MM.1S (cell line): ENCODE data around the gene YDJC.
"Not testable (repeated sequence)": the region's sequence is repeated elsewhere in the genome, so short reads cannot be mapped to it uniquely, and the experiment has no call there.

Experiments used
- DNase-seq: peaks from one replicate; pipeline ENCODE4 v3.0.0-alpha.2; 2015
- H2AFZ ChIP-seq: fragments of 300-600 bp; sonication (generic); 2 replicates; pipeline ENCODE4 v1.6.0; 2016; ENCODE audit warnings: antibody characterized with exemption, low read length
- H3F3A ChIP-seq: fragments of 300-600 bp; sonication (generic); 2 replicates; pipeline ENCODE4 v1.6.1; 2016; ENCODE audit warnings: mild to moderate bottlenecking, antibody characterized with exemption, low read length, moderate library complexity, mixed read lengths; ENCODE audit not compliant: insufficient read depth
- H3K27ac ChIP-seq: fragments of 300-600 bp; sonication (generic); 2 replicates; pipeline ENCODE4 v1.5.1; 2016; ENCODE audit warnings: mild to moderate bottlenecking, low read length
- H3K27me3 ChIP-seq: fragments of 300-600 bp; sonication (generic); replicated peaks from 2 replicates; pipeline ENCODE4 v1.6.0; 2016; ENCODE audit warnings: low read length; ENCODE audit not compliant: insufficient read depth
- H3K36me3 ChIP-seq: fragments of 300-600 bp; sonication (generic); replicated peaks from 2 replicates; pipeline ENCODE4 v1.6.1; 2016; ENCODE audit warnings: mild to moderate bottlenecking, low read length, mixed read lengths; ENCODE audit not compliant: insufficient read depth
- H3K4me1 ChIP-seq: fragments of 300-600 bp; sonication (generic); 2 replicates; pipeline ENCODE4 v1.6.1; 2016; ENCODE audit warnings: low read length, mixed read lengths
- H3K4me2 ChIP-seq: fragments of 300-600 bp; sonication (generic); 2 replicates; pipeline ENCODE4 v1.6.0; 2016; ENCODE audit warnings: low read depth, low read length
- H3K4me3 ChIP-seq: fragments of 300-600 bp; sonication (generic); 2 replicates; pipeline ENCODE4 v1.5.1; 2016; ENCODE audit warnings: low read length, mixed read lengths
- H3K79me2 ChIP-seq: fragments of 300-600 bp; sonication (generic); 2 replicates; pipeline ENCODE4 v1.6.1; 2016; ENCODE audit warnings: mixed run types, low read length, mixed read lengths
- H3K9ac ChIP-seq: fragments of 300-600 bp; sonication (generic); 2 replicates; pipeline ENCODE4 v1.6.1; 2016; ENCODE audit warnings: low read length, mixed read lengths
- H3K9me2 ChIP-seq: fragments of 300-600 bp; sonication (generic); replicated peaks from 2 replicates; pipeline ENCODE4 v1.6.1; 2016; ENCODE audit warnings: mild to moderate bottlenecking, low read length, mixed read lengths; ENCODE audit not compliant: insufficient read depth
- H3K9me3 ChIP-seq: fragments of 300-600 bp; sonication (generic); replicated peaks from 2 replicates; pipeline ENCODE4 v1.6.1; 2016; ENCODE audit warnings: mild to moderate bottlenecking, low read length, mixed read lengths; ENCODE audit not compliant: insufficient read depth
- H4K20me1 ChIP-seq: fragments of 300-600 bp; sonication (generic); 2 replicates; pipeline ENCODE4 v1.6.1; 2016; ENCODE audit warnings: mild to moderate bottlenecking, low read length, moderate library complexity, mixed read lengths; ENCODE audit not compliant: insufficient read depth
- CTCF ChIP-seq: fragments of 300-600 bp; sonication (generic); IDR thresholded peaks from 2 replicates; pipeline ENCODE4 v1.5.1; 2016; ENCODE audit warnings: antibody characterized with exemption, low read length, mixed read lengths
- EZH2 ChIP-seq: fragments of 300-600 bp; sonication (generic); optimal IDR thresholded peaks from 2 replicates; pipeline ENCODE3; 2017; ENCODE audit warnings: low read depth, mild to moderate bottlenecking, antibody characterized with exemption, low read length, mixed read lengths
- EZH2phosphoT487 ChIP-seq: fragments of 300-600 bp; sonication (generic); IDR thresholded peaks from 2 replicates; pipeline ENCODE4 v1.6.1; 2018; ENCODE audit warnings: antibody characterized with exemption, low read length

Gene YDJC

GRCh38 chr22:21629255-21630149 is at the start of gene YDJC:
YDJC (minus strand) TSS chr22:21630022; CDS start chr22:21630014, 8 bp downstream.
- H3K4me1 ChIP-seq, result no peaks in the 10 kb centered on the region
- H2AFZ ChIP-seq, result peak within 1 kb of the TSS; percentile 70

GRCh38 chr22:21679383-21679782 is 49.6 kb upstream of the YDJC start:
- no peak overlapping the region for H3K4me2 ChIP-seq
- no peaks in the 10 kb centered on the region for H3K36me3 ChIP-seq
- no peaks in the 10 kb centered on the region for H3K9me2 ChIP-seq
- TF ChIP-seq CTCF, result no peak
- no peak for TF ChIP-seq EZH2
- TF ChIP-seq EZH2phosphoT487, result no peak
- no peak overlapping the region for H3K4me3 ChIP-seq
- no peaks in the 10 kb centered on the region for H3F3A ChIP-seq
- DNase-seq, result no peak
- no peaks in the 10 kb centered on the region for H3K9me3 ChIP-seq
- H3K4me1 ChIP-seq, result no peaks in the 10 kb centered on the region
- H3K79me2 ChIP-seq, result no peaks in the 10 kb centered on the region
- H4K20me1 ChIP-seq, result no peaks in the 10 kb centered on the region
- H3K27ac ChIP-seq, result no peak overlapping the region
- no peak overlapping the region for H2AFZ ChIP-seq
- no peak overlapping the region for H3K9ac ChIP-seq
- no peaks in the 10 kb centered on the region for H3K27me3 ChIP-seq

More at GRCh38 chr22:21629255-21630149, at the start of gene YDJC:
- Histone ChIP-seq H3K4me3 (peak within 1 kb of the TSS; percentile 100), H3K4me2 (peak within 1 kb of the TSS; percentile 76), H3K27me3 (no peaks in the 10 kb centered on the region), H3F3A (peaks cover 14% of the 10 kb centered on the region), H3K9me2 (no peaks in the 10 kb centered on the region), H3K9ac (peak within 1 kb of the TSS; percentile 99), H3K79me2 (peaks cover 49% of the 10 kb centered on the region), H3K36me3 (peaks cover 7% of the 10 kb centered on the region), H3K9me3 (no peaks in the 10 kb centered on the region), H4K20me1 (no peaks in the 10 kb centered on the region), H3K27ac (peak within 1 kb of the TSS; percentile 73)
- TF ChIP-seq EZH2phosphoT487 (no peak), EZH2 (no peak), CTCF (peak; percentile 77)
- DNase-seq, result peak; percentile 97

GRCh38 chr22:21678842-21679241 is 49.0 kb upstream of the YDJC start:
- not testable (repeated sequence) for H3K36me3 ChIP-seq, H3K27ac ChIP-seq, H3F3A ChIP-seq, H3K9ac ChIP-seq, H3K4me2 ChIP-seq, DNase-seq, H2AFZ ChIP-seq, H3K4me1 ChIP-seq, H3K9me3 ChIP-seq, H3K79me2 ChIP-seq, H4K20me1 ChIP-seq, H3K27me3 ChIP-seq, H3K9me2 ChIP-seq, H3K4me3 ChIP-seq
